GM18907 (cell line): ENCODE results near the gene SSX4.
"Not testable (repeated sequence)": the region's sequence is repeated elsewhere in the genome, so short reads cannot be mapped to it uniquely, and the experiment has no call there.

Experiments
- ATAC-seq: cut with Tn5 transposase; IDR thresholded peaks from one replicate; pipeline ENCODE4 v1.9.1; 2021; ENCODE audit warnings: mild to moderate bottlenecking, moderate library complexity; ENCODE audit not compliant: unreplicated experiment

The SSX4 gene, protein sequence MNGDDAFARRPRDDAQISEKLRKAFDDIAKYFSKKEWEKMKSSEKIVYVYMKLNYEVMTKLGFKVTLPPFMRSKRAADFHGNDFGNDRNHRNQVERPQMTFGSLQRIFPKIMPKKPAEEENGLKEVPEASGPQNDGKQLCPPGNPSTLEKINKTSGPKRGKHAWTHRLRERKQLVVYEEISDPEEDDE

DNA sequence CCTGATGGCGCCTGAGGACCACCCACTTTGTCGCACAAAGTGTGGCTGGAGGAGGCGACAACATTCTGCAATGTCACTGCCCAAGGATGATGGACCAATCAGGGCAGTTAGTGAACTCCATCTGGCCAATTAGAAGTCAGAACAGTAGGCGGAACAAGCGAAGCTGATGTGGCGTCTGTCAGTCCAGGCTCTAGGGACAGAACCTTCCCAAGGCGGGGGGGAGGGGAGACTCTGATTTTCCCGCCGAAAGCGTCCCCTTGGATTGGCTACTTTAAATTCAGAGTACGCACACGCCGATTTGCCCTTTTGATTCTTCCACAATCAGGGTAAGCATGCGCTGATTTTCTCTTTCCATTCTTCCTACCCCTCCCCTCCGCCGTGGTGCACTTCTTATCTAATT is at the start of gene SSX4:
Gene SSX4, plus strand, starts transcription at position 301 of the 400 bp plus-strand sequence. CDS start 515 bp downstream, outside the sequence.
- ATAC-seq, result not testable (repeated sequence)

DNA sequence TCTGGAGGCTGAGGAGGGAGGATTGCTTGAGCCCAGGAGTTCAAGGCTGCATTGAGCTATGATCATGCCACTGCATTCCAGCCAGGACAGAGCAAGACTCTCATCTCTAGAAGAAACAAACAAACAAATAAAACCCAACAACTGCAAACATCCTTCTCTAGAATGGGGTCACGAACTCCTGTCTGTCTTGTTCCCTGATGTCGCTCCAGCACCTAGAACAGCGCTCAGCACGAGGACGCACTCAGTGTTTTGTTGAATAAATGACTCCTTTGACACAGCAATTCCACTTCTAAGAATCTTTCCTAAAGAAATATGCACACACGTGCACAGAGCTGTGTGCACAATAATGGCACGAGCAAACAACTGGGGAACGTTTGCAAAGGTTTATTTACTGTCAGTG is 37.3 kb upstream of the SSX4 start:
- not testable (repeated sequence) for ATAC-seq

DNA sequence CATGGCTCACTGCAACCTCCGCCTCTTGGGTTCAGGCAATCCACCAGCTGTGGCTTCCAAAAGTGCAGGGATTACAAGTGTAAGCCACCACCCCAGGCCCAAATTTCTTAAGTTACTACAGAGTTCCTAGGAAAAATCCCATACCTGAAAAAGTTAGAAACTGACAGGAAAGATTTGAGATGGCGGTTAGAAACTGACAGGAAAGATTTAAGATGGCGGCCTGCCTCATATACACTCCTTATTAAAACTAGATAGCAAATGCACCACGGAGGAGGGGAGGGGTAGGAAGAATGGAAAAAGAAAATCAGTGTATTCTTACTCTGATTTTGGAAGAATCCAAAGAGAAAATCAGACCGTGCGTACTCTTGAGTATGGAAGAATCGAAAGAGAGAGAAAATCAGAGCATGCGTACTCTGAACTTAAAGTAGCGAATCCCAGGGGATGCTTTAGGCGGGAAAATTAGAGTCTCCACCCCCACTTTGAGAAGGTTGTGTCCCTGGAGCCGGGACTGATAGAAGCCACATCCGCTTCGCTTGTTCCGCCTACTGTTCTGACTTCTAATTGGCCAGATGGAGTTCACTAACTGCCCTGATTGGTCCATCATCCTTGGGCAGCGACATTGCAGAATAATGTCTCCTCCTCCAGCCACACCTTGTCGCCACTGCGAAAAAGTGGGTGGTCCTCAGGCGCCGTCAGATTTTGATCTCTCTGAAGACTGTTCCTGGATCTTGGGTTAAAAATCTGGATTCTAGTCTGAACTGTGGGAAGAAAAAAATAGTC is 26.8 kb upstream of the SSX4 start, which contains the start of gene SSX3:
Gene SSX3, minus strand, starts transcription at position 389 of the 780 bp plus-strand sequence. CDS start 1,454 bp downstream, outside the sequence.
- ATAC-seq, result not testable (repeated sequence)

DNA sequence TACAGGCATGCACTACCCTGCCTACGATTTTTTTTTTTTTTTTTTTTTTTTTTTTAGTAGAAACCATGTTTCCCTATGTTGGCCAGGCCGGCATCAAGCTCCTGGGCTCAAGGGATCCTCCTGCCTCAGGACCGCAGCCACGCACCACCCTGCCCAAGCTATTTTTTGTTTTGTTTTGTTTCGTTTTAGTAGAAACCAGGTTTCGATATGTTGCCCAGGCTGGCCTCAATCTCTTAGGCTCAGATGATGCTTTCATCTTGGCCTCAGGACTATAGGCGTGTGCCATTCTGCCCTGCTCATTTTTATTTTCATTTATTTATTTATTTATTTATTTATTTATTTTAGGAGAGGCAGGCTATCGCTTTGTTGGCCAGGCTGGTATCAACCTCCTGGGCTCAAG is 25.7 kb upstream of the SSX4 start:
- ATAC-seq, result no peak

DNA sequence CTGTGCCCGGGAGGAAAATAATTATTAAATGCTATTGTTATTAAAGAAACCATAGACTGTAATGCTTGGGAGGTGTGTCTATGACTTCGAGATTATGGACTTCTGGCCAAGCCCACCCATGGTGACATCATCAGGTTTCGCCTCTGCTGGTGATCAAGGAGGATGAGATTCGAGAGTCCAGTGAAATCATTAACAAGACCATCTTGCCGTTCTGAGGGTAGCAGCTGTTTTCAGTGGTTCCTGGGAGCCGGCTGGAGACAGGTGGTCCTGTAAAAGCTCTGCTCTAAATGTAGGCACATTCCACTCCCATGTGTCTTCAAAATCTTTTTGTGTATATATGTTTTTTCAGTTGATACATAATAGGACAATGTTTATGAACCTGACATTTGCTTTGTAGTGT is 24.1 kb upstream of the SSX4 start:
- not testable (repeated sequence) for ATAC-seq

DNA sequence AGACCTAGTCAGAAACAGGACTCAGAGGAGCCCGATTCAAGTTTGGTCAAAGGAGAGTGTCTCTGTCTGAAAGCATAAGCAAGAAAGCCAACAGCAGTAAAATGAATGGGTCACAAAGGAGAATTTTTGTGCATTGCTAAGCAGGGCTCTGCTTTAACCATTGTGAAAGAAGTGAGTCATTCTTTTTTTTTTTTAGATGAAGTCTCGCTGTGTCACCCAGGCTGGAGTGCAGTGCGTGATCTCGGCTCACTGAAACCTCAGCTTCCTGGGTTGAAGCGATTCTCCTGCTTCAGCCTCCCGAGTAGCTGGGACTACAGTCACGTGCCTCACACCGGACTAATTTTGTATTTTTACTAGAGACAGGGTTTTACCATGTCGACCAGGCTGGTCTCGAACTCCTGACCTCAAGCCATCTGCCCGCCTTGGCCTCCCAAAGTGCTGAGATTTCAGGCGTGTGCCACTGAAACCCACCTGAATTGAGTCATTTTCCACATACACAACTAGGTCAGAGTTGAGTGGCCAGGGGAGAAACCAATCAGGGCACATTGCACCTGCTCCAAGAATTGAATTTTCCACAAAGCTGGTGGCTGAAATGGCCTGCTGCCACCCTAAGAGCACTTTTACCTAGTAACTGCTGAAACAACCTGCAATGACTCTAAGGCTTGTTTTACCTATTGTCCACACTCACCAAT is 15.5 kb upstream of the SSX4 start:
- not testable (repeated sequence) for ATAC-seq

DNA sequence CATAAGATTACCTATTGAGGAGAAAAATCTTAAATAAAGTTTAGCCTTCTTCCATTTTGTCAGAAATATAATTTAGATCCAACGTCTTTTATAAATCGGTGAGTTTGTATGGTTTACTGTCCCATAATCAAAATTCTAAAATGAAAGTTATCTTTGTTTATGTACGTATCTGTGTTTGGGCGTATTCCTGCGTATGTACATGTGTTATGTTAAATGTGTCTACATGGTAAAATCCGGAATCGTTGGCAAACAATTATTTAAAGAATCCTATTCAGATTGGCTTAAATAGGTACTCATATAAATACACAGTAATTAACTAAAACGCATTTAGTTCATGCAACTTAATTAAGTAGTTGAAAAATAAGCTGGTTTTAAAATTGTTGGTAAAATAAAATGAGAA is 12.9 kb upstream of the SSX4 start:
- not testable (repeated sequence) for ATAC-seq

DNA sequence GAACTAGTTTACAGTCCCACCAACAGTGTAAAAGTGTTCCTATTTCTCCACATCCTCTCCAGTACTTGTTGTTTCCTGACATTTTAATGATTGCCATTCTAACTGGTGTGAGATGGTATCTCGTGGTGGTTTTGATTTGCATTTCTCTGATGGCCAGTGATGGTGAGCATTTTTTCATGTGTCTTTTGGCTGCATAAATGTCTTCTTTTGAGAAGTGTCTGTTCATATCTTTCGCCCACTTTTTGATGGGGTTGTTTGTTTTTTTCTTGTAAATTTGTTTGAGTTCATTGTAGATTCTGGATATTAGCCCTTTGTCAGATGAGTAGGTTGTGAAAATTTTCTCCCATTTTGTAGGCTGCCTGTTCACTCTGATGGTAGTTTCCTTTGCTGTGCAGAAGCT is 13.6 kb downstream of the SSX4 start:
- ATAC-seq, result not testable (repeated sequence)

DNA sequence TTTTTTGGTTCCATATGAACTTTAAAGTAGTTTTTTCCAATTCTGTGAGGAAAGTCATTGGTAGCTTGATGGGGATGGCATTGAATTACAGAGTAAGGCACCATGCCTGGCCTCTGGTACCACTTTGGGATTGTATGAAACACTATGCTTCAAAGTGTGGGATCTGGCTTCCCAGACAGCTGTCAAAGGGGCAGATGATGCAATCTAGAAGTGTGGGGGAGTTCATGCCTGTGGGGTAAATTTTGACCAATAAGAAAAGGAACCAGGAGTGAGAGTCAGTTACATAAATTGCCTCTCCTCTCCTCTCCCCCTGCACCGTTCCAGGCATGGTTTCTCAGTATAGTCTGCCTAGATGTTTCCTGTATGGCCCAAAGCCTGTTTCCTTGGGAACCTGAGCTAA is 14.5 kb downstream of the SSX4 start:
- not testable (repeated sequence) for ATAC-seq

DNA sequence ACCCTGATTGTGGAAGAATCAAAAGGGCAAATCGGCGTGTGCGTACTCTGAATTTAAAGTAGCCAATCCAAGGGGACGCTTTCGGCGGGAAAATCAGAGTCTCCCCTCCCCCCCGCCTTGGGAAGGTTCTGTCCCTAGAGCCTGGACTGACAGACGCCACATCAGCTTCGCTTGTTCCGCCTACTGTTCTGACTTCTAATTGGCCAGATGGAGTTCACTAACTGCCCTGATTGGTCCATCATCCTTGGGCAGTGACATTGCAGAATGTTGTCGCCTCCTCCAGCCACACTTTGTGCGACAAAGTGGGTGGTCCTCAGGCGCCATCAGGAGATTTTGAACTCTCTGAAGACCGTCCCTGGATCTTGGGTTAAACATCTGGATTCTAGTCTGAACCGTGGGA is 28.5 kb downstream of the SSX4 start, which contains the start of gene SSX4B:
Gene SSX4B, minus strand, starts transcription at position 101 of the 400 bp plus-strand sequence. CDS start 588 bp downstream, outside the sequence.
- not testable (repeated sequence) for ATAC-seq

DNA sequence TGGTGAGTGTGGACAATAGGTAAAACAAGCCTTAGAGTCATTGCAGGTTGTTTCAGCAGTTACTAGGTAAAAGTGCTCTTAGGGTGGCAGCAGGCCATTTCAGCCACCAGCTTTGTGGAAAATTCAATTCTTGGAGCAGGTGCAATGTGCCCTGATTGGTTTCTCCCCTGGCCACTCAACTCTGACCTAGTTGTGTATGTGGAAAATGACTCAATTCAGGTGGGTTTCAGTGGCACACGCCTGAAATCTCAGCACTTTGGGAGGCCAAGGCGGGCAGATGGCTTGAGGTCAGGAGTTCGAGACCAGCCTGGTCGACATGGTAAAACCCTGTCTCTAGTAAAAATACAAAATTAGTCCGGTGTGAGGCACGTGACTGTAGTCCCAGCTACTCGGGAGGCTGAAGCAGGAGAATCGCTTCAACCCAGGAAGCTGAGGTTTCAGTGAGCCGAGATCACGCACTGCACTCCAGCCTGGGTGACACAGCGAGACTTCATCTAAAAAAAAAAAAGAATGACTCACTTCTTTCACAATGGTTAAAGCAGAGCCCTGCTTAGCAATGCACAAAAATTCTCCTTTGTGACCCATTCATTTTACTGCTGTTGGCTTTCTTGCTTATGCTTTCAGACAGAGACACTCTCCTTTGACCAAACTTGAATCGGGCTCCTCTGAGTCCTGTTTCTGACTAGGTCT is 43.8 kb downstream of the SSX4 start:
- ATAC-seq, result not testable (repeated sequence)

DNA sequence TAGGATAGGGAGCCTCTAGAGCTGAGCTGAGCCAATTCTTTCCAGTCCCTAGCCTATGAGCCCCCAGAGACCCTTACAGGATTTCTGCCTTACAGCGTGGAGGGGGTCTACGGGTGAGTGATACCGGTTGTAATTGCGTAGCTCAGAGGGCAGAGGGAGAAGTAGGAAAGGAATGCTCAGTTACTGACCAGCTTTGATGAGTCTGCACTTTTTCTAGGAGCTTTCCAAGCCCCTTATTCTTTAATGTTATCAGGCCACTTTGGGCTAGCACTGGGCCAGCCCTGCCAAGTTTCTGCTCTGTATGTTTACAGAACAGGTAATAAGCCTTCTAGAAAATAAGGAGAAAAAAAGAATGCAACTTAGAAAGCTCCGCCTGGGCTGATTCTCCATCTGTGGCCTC is 46.3 kb downstream of the SSX4 start:
- ATAC-seq, result not testable (repeated sequence)

DNA sequence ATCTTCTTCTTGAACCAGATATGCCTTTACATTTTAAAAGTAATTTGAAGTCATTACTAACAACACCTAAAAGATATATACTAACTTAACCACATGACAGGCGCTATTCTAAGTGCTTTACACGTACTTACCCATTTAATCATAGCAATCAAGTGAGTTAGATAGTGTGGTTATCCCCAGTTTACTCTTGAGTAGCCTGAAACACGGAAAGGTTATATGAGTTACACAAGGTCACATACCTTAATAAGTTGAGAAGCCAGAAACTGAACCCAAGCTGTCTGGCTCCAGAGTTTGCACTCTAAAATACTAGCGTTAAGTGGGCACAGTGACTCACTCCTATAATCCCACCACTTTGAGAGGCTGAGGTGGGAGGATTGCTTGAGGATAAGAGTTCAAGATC is 46.8 kb downstream of the SSX4 start:
- not testable (repeated sequence) for ATAC-seq

DNA sequence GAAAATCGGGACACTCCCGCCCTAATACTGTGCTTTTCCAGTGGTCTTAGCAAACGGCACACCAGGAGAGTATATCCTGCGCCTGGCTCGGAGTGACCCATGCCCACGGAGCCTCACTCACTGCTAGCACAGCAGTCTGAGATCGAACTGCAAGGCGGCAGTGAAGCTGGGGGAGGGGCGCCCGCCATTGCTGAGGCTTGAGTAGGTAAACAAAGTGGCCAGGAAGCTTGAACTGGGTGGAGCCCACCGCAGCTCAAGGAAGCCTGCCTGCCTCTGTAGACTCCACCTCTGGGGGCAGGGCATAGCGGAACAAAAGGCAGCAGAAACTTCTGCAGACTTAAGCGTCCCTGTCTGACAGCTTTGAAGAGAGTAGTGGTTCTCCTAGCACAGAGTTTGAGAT is 50.4 kb downstream of the SSX4 start:
- ATAC-seq, result not testable (repeated sequence)
